Neural progenitor cell (in vitro differentiated cells): Measurements from ENCODE around the gene GATA1.

Experiments used
- CTCF ChIP-seq: fragments of 200-600 bp; sonication (generic); IDR thresholded peaks from 2 replicates; pipeline ENCODE4 v1.5.1; 2017; ENCODE audit warnings: antibody characterized with exemption, mild to moderate bottlenecking
- EZH2 ChIP-seq: fragments of 200-600 bp; sonication (generic); IDR thresholded peaks from 2 replicates; pipeline ENCODE4 v1.6.1; 2017; ENCODE audit warnings: antibody characterized with exemption, mild to moderate bottlenecking, moderate library complexity
- EZH2phosphoT487 ChIP-seq: fragments of 200-600 bp; sonication (generic); IDR thresholded peaks from 2 replicates; pipeline ENCODE4 v1.6.1; 2017; ENCODE audit warnings: antibody characterized with exemption

- no peak for TF ChIP-seq EZH2
- no peak for TF ChIP-seq CTCF
- no peak for TF ChIP-seq EZH2phosphoT487
These were observed 42.8 kb downstream of the GATA1 start for GRCh38 chrX:48829016-48829735.
